ENCODE measurements around the gene SUDS3.
"Not testable (repeated sequence)": the region's sequence is repeated elsewhere in the genome, so short reads cannot be mapped to it uniquely, and the experiment has no call there.

SUDS3 gene

GRCh38 chr12:118397708-118398440 is 21.5 kb downstream of the SUDS3 start:
- DNase-seq (ENCODE audit: low read depth in 2 of 2, low spot score in 1 of 2), result no peak

GRCh38 chr12:118398524-118398923 is 22.2 kb downstream of the SUDS3 start:
- DNase-seq (ENCODE audit: low read depth in 2 of 2, low spot score in 1 of 2), result no peak

- no peak for DNase-seq (ENCODE audit: low read depth in 2 of 2, low spot score in 1 of 2)
Measured at GRCh38 chr12:118398940-118399339, 22.6 kb downstream of the SUDS3 start.

- no peak for DNase-seq (ENCODE audit: low read depth in 2 of 2, low spot score in 1 of 2)
Measured at GRCh38 chr12:118402251-118402650, 25.9 kb downstream of the SUDS3 start.

GRCh38 chr12:118404876-118405521 is 28.6 kb downstream of the SUDS3 start:
- peak in 1 of 2 donors; percentile 21 for DNase-seq (ENCODE audit: low read depth in 2 of 2, low spot score in 1 of 2)

- DNase-seq (ENCODE audit: low read depth in 2 of 2, low spot score in 1 of 2), result not testable (repeated sequence)
Measured at GRCh38 chr12:118408241-118408640, 31.9 kb downstream of the SUDS3 start.

- DNase-seq (ENCODE audit: low read depth in 2 of 2, low spot score in 1 of 2), result no peak
Measured at GRCh38 chr12:118409834-118410233, 33.5 kb downstream of the SUDS3 start.

- no peak for DNase-seq (ENCODE audit: low read depth in 2 of 2, low spot score in 1 of 2)
Measured at GRCh38 chr12:118417942-118418341, 41.6 kb downstream of the SUDS3 start.

GRCh38 chr12:118418385-118419057 is 42.2 kb downstream of the SUDS3 start:
- DNase-seq (ENCODE audit: low read depth in 2 of 2, low spot score in 1 of 2), result no peak

GRCh38 chr12:118420673-118421072 is 44.3 kb downstream of the SUDS3 start:
- no peak for DNase-seq (ENCODE audit: low read depth in 2 of 2, low spot score in 1 of 2)

GRCh38 chr12:118424884-118425283 is 48.5 kb downstream of the SUDS3 start:
- DNase-seq (ENCODE audit: low read depth in 2 of 2, low spot score in 1 of 2), result no peak

GRCh38 chr12:118425364-118425763 is 49.0 kb downstream of the SUDS3 start:
- no peak for DNase-seq (ENCODE audit: low read depth in 2 of 2, low spot score in 1 of 2)

GRCh38 chr12:118427819-118428218 is 51.5 kb downstream of the SUDS3 start:
- no peak for DNase-seq (ENCODE audit: low read depth in 2 of 2, low spot score in 1 of 2)

- no peak for DNase-seq (ENCODE audit: low read depth in 2 of 2, low spot score in 1 of 2)
Measured at GRCh38 chr12:118428643-118429042, 52.3 kb downstream of the SUDS3 start.

- DNase-seq (ENCODE audit: low read depth in 2 of 2, low spot score in 1 of 2), result no peak
Measured at GRCh38 chr12:118429688-118430383, 53.5 kb downstream of the SUDS3 start.

GRCh38 chr12:118430516-118430915 is 54.2 kb downstream of the SUDS3 start:
- no peak for DNase-seq (ENCODE audit: low read depth in 2 of 2, low spot score in 1 of 2)

GRCh38 chr12:118432812-118433545 is 56.6 kb downstream of the SUDS3 start:
- DNase-seq (ENCODE audit: low read depth in 2 of 2, low spot score in 1 of 2), result no peak

GRCh38 chr12:118436002-118436730 is 59.8 kb downstream of the SUDS3 start:
- DNase-seq (ENCODE audit: low read depth in 2 of 2, low spot score in 1 of 2), result no peak

- DNase-seq (ENCODE audit: low read depth in 2 of 2, low spot score in 1 of 2), result no peak
Measured at GRCh38 chr12:118436986-118437385, 60.6 kb downstream of the SUDS3 start.

GRCh38 chr12:118439068-118439467 is 62.7 kb downstream of the SUDS3 start:
- no peak for DNase-seq (ENCODE audit: low read depth in 2 of 2, low spot score in 1 of 2)
